ENCODE data around the gene STRIP2. TPM values are rescaled to one million over a fixed set of nuclear protein-coding genes. Genes with fewer than 3 reads are reported as not detected.

The STRIP2 gene
- total RNA-seq, 3 donors from 2014 or later, result under 0.01 to 1.9 (median 1.8) TPM

GRCh38 chr7:129394101-129394500 is 40.1 kb upstream of the STRIP2 start:
- DNase-seq (ENCODE audit: low spot score in 2 of 2), result no peak
- Histone ChIP-seq H3K9me3 (no peaks in the 10 kb centered on the region), H3K27me3 (no peaks in the 10 kb centered on the region), H3K4me1 (no peaks in the 10 kb centered on the region), H3K4me3 (no peak overlapping the region), H3K27ac (no peak overlapping the region), H3K36me3 (no peaks in the 10 kb centered on the region)
- TF ChIP-seq POLR2AphosphoS5 (IDR thresholded peaks at IDR 0.05) (no peak), POLR2A (IDR thresholded peaks at IDR 0.05) (no peak)
- TF ChIP-seq, protein P1, sequence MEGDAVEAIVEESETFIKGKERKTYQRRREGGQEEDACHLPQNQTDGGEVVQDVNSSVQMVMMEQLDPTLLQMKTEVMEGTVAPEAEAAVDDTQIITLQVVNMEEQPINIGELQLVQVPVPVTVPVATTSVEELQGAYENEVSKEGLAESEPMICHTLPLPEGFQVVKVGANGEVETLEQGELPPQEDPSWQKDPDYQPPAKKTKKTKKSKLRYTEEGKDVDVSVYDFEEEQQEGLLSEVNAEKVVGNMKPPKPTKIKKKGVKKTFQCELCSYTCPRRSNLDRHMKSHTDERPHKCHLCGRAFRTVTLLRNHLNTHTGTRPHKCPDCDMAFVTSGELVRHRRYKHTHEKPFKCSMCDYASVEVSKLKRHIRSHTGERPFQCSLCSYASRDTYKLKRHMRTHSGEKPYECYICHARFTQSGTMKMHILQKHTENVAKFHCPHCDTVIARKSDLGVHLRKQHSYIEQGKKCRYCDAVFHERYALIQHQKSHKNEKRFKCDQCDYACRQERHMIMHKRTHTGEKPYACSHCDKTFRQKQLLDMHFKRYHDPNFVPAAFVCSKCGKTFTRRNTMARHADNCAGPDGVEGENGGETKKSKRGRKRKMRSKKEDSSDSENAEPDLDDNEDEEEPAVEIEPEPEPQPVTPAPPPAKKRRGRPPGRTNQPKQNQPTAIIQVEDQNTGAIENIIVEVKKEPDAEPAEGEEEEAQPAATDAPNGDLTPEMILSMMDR (IDR thresholded peaks at IDR 0.05), result no peak
- intact Hi-C loops (cut with DNase I; ENCODE audit: low total_unique reads), result no loop called here

GRCh38 chr7:129394982-129395914 is 39.0 kb upstream of the STRIP2 start:
- TF ChIP-seq POLR2A (IDR thresholded peaks at IDR 0.05) (no peak), POLR2AphosphoS5 (IDR thresholded peaks at IDR 0.05) (no peak)
- TF ChIP-seq, protein P1 (IDR thresholded peaks at IDR 0.05), result no peak
- Histone ChIP-seq H3K9me3 (no peaks in the 10 kb centered on the region), H3K27ac (no peak overlapping the region), H3K4me3 (no peak overlapping the region), H3K27me3 (no peaks in the 10 kb centered on the region), H3K36me3 (no peaks in the 10 kb centered on the region), H3K4me1 (no peaks in the 10 kb centered on the region)
- no peak for DNase-seq (ENCODE audit: low spot score in 2 of 2)
- intact Hi-C loops (cut with DNase I; ENCODE audit: low total_unique reads), result no loop called here

- H3K27ac ChIP-seq, result no peak overlapping the region
- intact Hi-C loops (cut with DNase I; ENCODE audit: low total_unique reads), result no loop called here
- H3K27me3 ChIP-seq, result no peaks in the 10 kb centered on the region
- no peaks in the 10 kb centered on the region for H3K4me1 ChIP-seq
- no peaks in the 10 kb centered on the region for H3K36me3 ChIP-seq
- H3K4me3 ChIP-seq, result no peak overlapping the region
- no peaks in the 10 kb centered on the region for H3K9me3 ChIP-seq
- DNase-seq (ENCODE audit: low spot score in 2 of 2), result no peak
- TF ChIP-seq POLR2A (IDR thresholded peaks at IDR 0.05) (no peak), POLR2AphosphoS5 (IDR thresholded peaks at IDR 0.05) (no peak)
- TF ChIP-seq, protein P1 (IDR thresholded peaks at IDR 0.05), result no peak
These were observed 32.8 kb upstream of the STRIP2 start for GRCh38 chr7:129401228-129401966.

GRCh38 chr7:129401967-129402860 is 32.0 kb upstream of the STRIP2 start:
- Histone ChIP-seq H3K9me3 (no peaks in the 10 kb centered on the region), H3K36me3 (no peaks in the 10 kb centered on the region), H3K4me1 (no peaks in the 10 kb centered on the region), H3K27ac (no peak overlapping the region), H3K27me3 (no peaks in the 10 kb centered on the region), H3K4me3 (no peak overlapping the region)
- no peak for DNase-seq (ENCODE audit: low spot score in 2 of 2)
- intact Hi-C loops (cut with DNase I; ENCODE audit: low total_unique reads), result no loop called here
- no peak for TF ChIP-seq POLR2A (IDR thresholded peaks at IDR 0.05)
- TF ChIP-seq POLR2AphosphoS5 (IDR thresholded peaks at IDR 0.05), result no peak
- TF ChIP-seq, protein P1 (IDR thresholded peaks at IDR 0.05), result no peak

Data from breast epithelium (tissue), 4 donors.